Activated T-cell treated with anti-CD3 and anti-CD28 coated beads for 1 hour (primary cell): ENCODE results near the gene CALCA.

Source experiments
- DNase-seq: peaks from one replicate; pipeline ENCODE4 v3.0.0-alpha.2; 2020; ENCODE audit warnings: low read depth

Gene CALCA

DNA sequence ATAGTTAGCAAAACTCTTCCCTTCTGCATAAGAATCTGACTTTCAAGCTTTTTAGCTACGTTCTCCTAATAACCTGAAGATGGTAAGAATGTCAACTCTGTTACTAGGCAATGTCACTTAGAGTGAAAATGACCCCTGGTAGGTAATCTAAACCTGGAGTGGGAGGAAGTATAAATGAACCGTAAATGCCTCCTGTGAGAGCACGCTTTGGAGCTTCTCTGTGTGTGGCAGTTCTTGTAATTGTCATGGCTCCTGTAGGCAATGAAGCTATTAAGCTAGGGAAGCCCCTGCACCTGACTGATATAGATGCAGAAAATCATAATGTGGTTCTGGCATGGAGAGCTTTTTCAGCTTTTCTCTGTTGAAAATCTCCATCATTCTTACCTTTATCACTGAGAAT, 29.4 kb downstream of the CALCA start:
- no peak for DNase-seq

DNA sequence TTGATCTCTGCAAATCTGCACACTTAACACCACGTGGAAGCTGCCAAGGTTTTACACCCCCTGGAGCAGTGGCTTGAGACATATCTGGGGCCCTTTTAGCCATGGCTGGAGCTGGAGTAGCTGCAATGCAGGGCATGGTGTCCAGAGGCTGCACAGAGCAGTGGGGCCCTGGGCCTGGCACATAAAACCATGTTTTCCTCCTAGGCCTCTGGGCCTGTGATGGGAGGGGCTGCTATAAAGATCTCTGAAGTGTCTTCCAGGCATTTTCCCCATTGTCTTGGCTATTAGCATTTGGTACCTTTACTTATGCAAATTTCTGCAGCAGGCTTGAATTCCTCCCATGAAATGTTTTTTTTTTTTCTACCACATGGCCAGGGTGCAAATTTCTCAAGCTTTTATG, 33.2 kb downstream of the CALCA start:
- DNase-seq, result no peak

- DNase-seq, result no peak
Observed at GRCh38 chr11:14934641-14935351, 37.4 kb downstream of the CALCA start.

GRCh38 chr11:14932447-14932846, 39.7 kb downstream of the CALCA start:
- DNase-seq, result no peak

DNA sequence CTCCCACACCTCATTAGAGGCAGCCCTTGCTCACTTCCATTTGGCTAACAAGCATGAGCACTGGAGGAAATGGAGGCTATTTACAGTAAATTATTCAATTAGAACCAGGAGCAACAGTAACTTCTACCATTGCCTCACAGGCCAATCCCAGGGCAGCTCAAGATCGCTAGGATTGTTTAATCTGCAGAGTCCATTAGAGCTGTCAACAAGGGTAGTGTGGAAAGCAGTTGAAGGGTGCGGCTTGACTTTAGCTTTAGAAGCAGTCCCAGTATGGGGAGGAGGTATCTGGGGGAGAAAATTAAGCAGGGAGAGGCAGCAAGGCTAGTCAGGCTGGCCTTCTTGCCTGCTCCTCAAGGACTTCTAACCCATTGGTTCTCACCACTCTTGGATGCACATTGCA, 41.8 kb downstream of the CALCA start:
- DNase-seq, result no peak

- DNase-seq, result no peak
Observed at GRCh38 chr11:14927146-14927545, 45.0 kb downstream of the CALCA start.

GRCh38 chr11:14924318-14924717, 47.8 kb downstream of the CALCA start:
- no peak for DNase-seq
